ENCODE results near the gene ARHGAP35. TPM values are rescaled to one million over a fixed set of nuclear protein-coding genes. Genes with fewer than 3 reads are reported as not detected.

ARHGAP35 gene
- total and polyA plus RNA-seq, 10 of the 15 experiments (the other 5 are each of a cell fraction or from before 2014, with no cell fraction given), result 0.85 to 29.9 (median 11.5) TPM

- TF ChIP-seq ZNF687 (IDR thresholded peaks at IDR 0.05) (no peak), TCF3 (IDR thresholded peaks at IDR 0.05; ENCODE audit: borderline replicate concordance, insufficient read depth, low read depth, low read length) (no peak), MXI1 (IDR thresholded peaks at IDR 0.05; ENCODE audit: low read depth, low read length) (no peak), SIX5 (IDR thresholded peaks at IDR 0.05; ENCODE audit: low read depth, low read length, severe bottlenecking) (peak; percentile 100), ZNF622 (IDR thresholded peaks at IDR 0.05) (no peak), SKIL (IDR thresholded peaks at IDR 0.05; ENCODE audit: low read depth, poor library complexity, severe bottlenecking) (peak; percentile 64), MYC (IDR thresholded peaks at IDR 0.05; ENCODE audit: insufficient read depth, insufficient read length, insufficient replicate concordance, low read length, severe bottlenecking) (no peak), ZSCAN29 (IDR thresholded peaks at IDR 0.05) (no peak), SUPT20H (IDR thresholded peaks at IDR 0.05; ENCODE audit: borderline replicate concordance, control insufficient read depth, low read depth, low read length) (no peak), CTCF (IDR thresholded peaks at IDR 0.05 in 2 of 3, conservative IDR thresholded peaks at IDR 0.05 in 1 of 3; ENCODE audit: control insufficient read depth in 2 of 3, extremely low read depth in 1 of 3, insufficient read depth in 1 of 3, low read depth in 3 of 3, low read length in 3 of 3) (no peak), MEF2B (IDR thresholded peaks at IDR 0.05; ENCODE audit: partially characterized antibody, poor library complexity, severe bottlenecking) (peak; percentile 53), ATF3 (IDR thresholded peaks at IDR 0.05; ENCODE audit: borderline replicate concordance, extremely low read depth, low read depth, low read length) (peak; percentile 64; the same call in 1 of the 2 replicates), CREB1 (IDR thresholded peaks at IDR 0.05; ENCODE audit: low read depth) (peak; percentile 87), SMC3 (IDR thresholded peaks at IDR 0.05; ENCODE audit: borderline replicate concordance, low read length) (0 out of 2 replicates have a peak, but pooled peaks have one; percentile 1), NR2C2 (IDR thresholded peaks at IDR 0.05; ENCODE audit: borderline replicate concordance, control insufficient read depth, insufficient read length, low read depth) (no peak), E2F4 (IDR thresholded peaks at IDR 0.05; ENCODE audit: low read depth, low read length) (no peak; the same call in 1 of the 2 replicates)
Measured at GRCh38 chr19:46850228-46851203, 10.3 kb upstream of the ARHGAP35 start, which contains the start of gene AP2S1 (continued).

All from GM12878 (cell line).